OCI-LY3 (cell line): ENCODE data around the gene SFSWAP.

Experiments
- H2AFZ ChIP-seq: fragments of 200-600, 300-600 bp; shearing (Covaris generic); 2 replicates; pipeline ENCODE4 v1.6.0; 2014; ENCODE audit warnings: antibody characterized with exemption, low read depth, low read length
- H3K27ac ChIP-seq: fragments of 200-600, 300-600 bp; sonication (generic); 2 replicates; pipeline ENCODE4 v1.5.1; 2014; ENCODE audit warnings: mild to moderate bottlenecking, low read length, moderate library complexity, mixed read lengths
- H3K27me3 ChIP-seq: fragments of 200-600, 300-600 bp; sonication (generic); 2 replicates; pipeline ENCODE4 v1.6.1; 2014; ENCODE audit warnings: low read depth, low read length, mixed read lengths
- H3K36me3 ChIP-seq: fragments of 200-600, 300-600 bp; sonication (generic); replicated peaks from 2 replicates; pipeline ENCODE3; 2014; ENCODE audit warnings: low read depth, low read length, mixed read lengths
- H3K4me1 ChIP-seq: fragments of 300-600, 200-600 bp; sonication (generic); 2 replicates; pipeline ENCODE4 v1.6.1; 2014; ENCODE audit warnings: low read length, mixed read lengths
- H3K4me2 ChIP-seq: fragments of 200-600, 300-600 bp; sonication (generic); 2 replicates; pipeline ENCODE4 v1.6.1; 2014; ENCODE audit warnings: low read length, mixed read lengths
- H3K4me3 ChIP-seq: fragments of 300-600, 200-600 bp; sonication (generic); 2 replicates; pipeline ENCODE4 v1.5.1; 2014; ENCODE audit warnings: antibody characterized with exemption, mild to moderate bottlenecking, low read length, moderate library complexity
- H3K79me2 ChIP-seq: fragments of 300-600, 200-600 bp; shearing (Covaris generic); 2 replicates; pipeline ENCODE4 v1.6.1; 2014; ENCODE audit warnings: mild to moderate bottlenecking, low read length, mixed read lengths
- H3K9ac ChIP-seq: fragments of 300-600, 200-600 bp; shearing (Covaris generic); 2 replicates; pipeline ENCODE4 v1.6.0; 2014; ENCODE audit warnings: mild to moderate bottlenecking, low read length, moderate library complexity
- H3K9me3 ChIP-seq: fragments of 200-600, 300-600 bp; shearing (Covaris generic); 2 replicates; pipeline ENCODE4 v1.6.1; 2014; ENCODE audit warnings: low read length, mixed read lengths; ENCODE audit not compliant: insufficient read depth
- H4K20me1 ChIP-seq: fragments of 200-600, 300-600 bp; sonication (generic); 2 replicates; pipeline ENCODE4 v1.6.1; 2016; ENCODE audit warnings: low read length, mixed read lengths; ENCODE audit not compliant: insufficient read depth
- EZH2phosphoT487 ChIP-seq: fragments of 200-600 bp; shearing (Covaris generic); IDR thresholded peaks from 2 replicates; pipeline ENCODE4 v1.6.1; 2018; ENCODE audit warnings: antibody characterized with exemption, mixed run types, low read depth
- TF ChIP-seq, protein P1 (sequence below): fragments of 200-600, 300-600 bp; sonication (generic); IDR thresholded peaks from 2 replicates; pipeline ENCODE4 v1.5.1; 2014; ENCODE audit warnings: antibody characterized with exemption, low read length, low read depth

The SFSWAP gene

DNA sequence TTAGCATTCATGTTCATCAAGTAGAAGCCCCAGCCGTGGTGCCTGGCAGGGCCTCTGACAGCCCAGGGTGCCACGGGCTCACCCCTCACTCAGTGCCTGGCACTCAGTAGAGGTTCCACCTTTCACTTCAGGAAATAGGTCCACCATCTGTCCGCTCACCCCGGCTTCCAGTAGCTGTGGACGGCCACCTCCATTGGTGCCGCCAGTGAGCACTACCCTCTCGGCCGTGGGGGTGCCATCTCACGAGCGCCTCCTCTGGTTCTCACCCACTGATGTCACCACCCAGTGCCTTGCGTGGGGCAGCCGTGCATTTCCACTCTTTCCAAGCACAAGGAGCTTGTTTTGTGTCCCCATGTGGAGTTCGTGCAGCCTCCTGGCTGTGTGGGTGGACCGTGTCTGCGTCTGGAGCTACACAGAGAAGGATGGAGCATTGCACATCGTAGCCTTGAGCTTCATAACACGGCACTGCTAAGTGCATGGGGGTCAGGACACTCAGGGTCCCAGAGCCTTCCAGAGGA is 76.3 kb downstream of the SFSWAP start:
- peaks cover 22% of the 10 kb centered on the region for H3K4me1 ChIP-seq
- no peaks in the 10 kb centered on the region for H3K9me3 ChIP-seq
- no peak overlapping the region for H3K27ac ChIP-seq
- H3K4me3 ChIP-seq, result no peak overlapping the region
- H2AFZ ChIP-seq, result no peak overlapping the region
- H3K79me2 ChIP-seq, result no peaks in the 10 kb centered on the region
- H3K9ac ChIP-seq, result no peak overlapping the region
- no peaks in the 10 kb centered on the region for H3K27me3 ChIP-seq
- H3K4me2 ChIP-seq, result no peak overlapping the region
- H4K20me1 ChIP-seq, result peaks cover 7% of the 10 kb centered on the region; the same call in 1 of the 2 replicates
- no peak for TF ChIP-seq EZH2phosphoT487
- TF ChIP-seq, protein P1, sequence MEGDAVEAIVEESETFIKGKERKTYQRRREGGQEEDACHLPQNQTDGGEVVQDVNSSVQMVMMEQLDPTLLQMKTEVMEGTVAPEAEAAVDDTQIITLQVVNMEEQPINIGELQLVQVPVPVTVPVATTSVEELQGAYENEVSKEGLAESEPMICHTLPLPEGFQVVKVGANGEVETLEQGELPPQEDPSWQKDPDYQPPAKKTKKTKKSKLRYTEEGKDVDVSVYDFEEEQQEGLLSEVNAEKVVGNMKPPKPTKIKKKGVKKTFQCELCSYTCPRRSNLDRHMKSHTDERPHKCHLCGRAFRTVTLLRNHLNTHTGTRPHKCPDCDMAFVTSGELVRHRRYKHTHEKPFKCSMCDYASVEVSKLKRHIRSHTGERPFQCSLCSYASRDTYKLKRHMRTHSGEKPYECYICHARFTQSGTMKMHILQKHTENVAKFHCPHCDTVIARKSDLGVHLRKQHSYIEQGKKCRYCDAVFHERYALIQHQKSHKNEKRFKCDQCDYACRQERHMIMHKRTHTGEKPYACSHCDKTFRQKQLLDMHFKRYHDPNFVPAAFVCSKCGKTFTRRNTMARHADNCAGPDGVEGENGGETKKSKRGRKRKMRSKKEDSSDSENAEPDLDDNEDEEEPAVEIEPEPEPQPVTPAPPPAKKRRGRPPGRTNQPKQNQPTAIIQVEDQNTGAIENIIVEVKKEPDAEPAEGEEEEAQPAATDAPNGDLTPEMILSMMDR, result no peak
- peaks cover 58% of the 10 kb centered on the region for H3K36me3 ChIP-seq

DNA sequence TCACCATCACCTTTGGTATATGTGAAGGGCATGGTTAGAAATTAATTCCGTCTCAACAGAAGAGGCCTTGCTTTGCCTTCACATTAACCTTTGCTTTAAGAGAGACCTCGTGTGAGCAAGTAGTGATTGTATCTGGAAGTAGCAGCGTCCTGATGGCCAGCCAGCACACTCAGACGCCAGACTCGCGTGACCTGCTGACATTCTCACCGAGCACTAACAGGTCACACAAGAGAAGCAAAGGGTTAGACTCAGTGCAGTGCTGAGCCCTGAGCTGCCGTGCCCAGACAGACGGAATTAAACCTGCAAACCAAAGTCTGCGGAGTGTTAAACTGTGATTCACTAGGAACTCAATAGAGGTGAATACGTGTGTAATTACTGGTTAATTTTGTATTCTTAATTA is 77.2 kb downstream of the SFSWAP start:
- no peak overlapping the region for H3K9ac ChIP-seq
- no peaks in the 10 kb centered on the region for H3K9me3 ChIP-seq
- H3K79me2 ChIP-seq, result no peaks in the 10 kb centered on the region
- H3K4me3 ChIP-seq, result no peak overlapping the region
- TF ChIP-seq, protein P1, result no peak
- TF ChIP-seq EZH2phosphoT487, result no peak
- no peaks in the 10 kb centered on the region for H3K27me3 ChIP-seq
- H3K36me3 ChIP-seq, result peaks cover 57% of the 10 kb centered on the region
- no peak overlapping the region for H3K4me2 ChIP-seq
- peaks cover 7% of the 10 kb centered on the region; the same call in 1 of the 2 replicates for H4K20me1 ChIP-seq
- no peak overlapping the region for H2AFZ ChIP-seq
- H3K4me1 ChIP-seq, result peaks cover 14% of the 10 kb centered on the region
- no peak overlapping the region for H3K27ac ChIP-seq

DNA sequence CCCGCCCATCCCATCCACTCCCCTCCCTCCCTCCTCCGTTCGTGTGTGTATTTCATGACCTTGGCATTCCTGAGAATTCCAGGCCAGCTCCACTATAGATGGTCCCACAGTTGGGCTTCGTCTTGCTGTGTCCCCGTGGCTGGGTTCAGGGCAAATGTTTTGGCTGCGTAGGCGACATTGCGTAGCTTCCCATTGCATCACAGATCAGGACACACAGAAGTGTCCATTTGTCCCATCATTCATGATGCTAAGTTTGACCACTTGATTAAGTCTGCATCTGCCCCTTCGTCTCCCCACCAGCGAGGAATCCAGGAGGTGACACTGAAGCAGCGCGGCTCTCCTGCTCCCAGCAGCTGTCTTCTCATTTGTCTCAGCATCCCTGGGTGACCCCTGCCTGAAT is 78.7 kb downstream of the SFSWAP start:
- peaks cover 2% of the 10 kb centered on the region; the same call in 1 of the 2 replicates for H4K20me1 ChIP-seq
- no peak overlapping the region for H3K27ac ChIP-seq
- no peak overlapping the region for H3K9ac ChIP-seq
- H3K9me3 ChIP-seq, result no peaks in the 10 kb centered on the region
- H3K4me1 ChIP-seq, result no peaks in the 10 kb centered on the region
- no peaks in the 10 kb centered on the region for H3K79me2 ChIP-seq
- TF ChIP-seq EZH2phosphoT487, result no peak
- TF ChIP-seq, protein P1, result no peak
- no peak overlapping the region for H2AFZ ChIP-seq
- no peaks in the 10 kb centered on the region for H3K27me3 ChIP-seq
- H3K4me2 ChIP-seq, result no peak overlapping the region
- peaks cover 55% of the 10 kb centered on the region for H3K36me3 ChIP-seq
- H3K4me3 ChIP-seq, result no peak overlapping the region

DNA sequence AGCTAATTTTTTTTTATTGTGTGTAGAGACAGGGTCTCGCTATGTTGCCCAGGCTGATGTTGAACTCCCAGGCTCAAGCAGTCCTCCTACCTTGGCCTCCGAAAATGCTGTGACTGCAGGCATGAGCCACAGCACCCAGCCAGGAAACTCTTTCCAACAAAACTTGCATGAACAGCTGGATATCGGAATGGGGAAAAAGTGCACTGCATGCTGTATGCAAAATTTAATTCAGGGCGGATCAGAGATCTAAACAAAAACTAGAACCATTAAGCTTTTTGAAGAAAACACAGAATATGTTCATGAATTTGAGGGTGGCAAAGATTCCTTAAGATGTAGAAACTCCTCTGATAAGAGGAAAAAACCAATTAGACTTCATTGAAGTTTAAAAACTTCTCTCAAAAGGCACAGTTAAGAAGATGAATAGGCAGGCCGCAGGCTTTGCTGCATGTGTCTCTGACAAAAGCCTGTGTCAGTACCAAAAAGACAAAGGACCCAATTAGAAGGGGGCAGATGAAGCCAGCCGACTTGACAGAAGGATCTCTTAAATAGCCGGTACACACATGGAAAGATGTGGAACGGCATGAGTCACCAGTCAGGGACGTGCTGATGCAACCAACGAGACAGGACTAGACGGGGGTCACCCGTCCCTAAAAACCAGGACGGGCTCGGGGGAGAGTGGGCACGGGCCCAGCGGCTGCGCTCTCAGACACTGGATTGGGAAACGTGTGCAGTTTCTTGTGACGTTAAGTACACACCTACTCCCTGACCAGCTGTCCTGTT is 82.5 kb downstream of the SFSWAP start:
- Histone ChIP-seq H3K9ac (no peak overlapping the region), H3K4me3 (no peak overlapping the region), H2AFZ (no peak overlapping the region), H4K20me1 (no peaks in the 10 kb centered on the region), H3K9me3 (no peaks in the 10 kb centered on the region), H3K79me2 (no peaks in the 10 kb centered on the region), H3K4me1 (no peaks in the 10 kb centered on the region), H3K4me2 (no peak overlapping the region), H3K36me3 (peaks cover 28% of the 10 kb centered on the region), H3K27me3 (no peaks in the 10 kb centered on the region), H3K27ac (no peak overlapping the region)
- TF ChIP-seq, protein P1, result no peak
- no peak for TF ChIP-seq EZH2phosphoT487
